GM21423 (cell line): Measurements from ENCODE around the gene UPF3B.
A peak's percentile ranks its signal among the peaks of the same experiment; 100 is the strongest.
"Not testable (repeated sequence)": the region's sequence is repeated elsewhere in the genome, so short reads cannot be mapped to it uniquely, and the experiment has no call there.

Source experiments
- ATAC-seq: cut with Tn5 transposase; IDR thresholded peaks from one replicate; pipeline ENCODE4 v1.9.1; 2021; ENCODE audit warnings: mild to moderate bottlenecking, moderate library complexity; ENCODE audit not compliant: unreplicated experiment

UPF3B gene

DNA sequence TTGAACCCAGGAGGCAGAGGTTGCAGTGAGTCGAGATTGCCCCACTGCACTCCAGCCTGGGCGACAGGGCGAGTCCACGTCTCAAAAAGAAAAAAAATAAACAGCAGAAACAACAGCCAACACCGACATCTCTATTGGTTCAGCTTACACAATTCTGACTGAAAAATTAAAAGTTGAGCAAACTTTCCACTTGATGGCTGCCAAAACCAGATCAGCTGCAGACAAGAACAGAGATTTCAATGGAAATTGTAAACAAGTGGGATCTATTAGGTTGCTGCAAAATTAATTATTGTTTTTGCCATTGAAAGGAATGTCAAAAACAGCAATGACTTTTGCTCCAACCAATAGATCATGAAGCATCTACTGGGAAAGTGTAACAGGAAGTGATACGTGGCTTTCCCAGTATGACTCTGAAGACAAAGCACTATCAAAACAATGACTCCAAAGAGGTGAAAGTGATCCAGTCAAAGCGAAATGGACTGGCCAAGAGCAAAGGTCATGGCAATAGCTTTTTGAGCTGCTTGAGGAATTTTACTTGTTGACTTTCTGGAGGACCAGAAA is 26.3 kb downstream of the UPF3B start:
- ATAC-seq = no peak

DNA sequence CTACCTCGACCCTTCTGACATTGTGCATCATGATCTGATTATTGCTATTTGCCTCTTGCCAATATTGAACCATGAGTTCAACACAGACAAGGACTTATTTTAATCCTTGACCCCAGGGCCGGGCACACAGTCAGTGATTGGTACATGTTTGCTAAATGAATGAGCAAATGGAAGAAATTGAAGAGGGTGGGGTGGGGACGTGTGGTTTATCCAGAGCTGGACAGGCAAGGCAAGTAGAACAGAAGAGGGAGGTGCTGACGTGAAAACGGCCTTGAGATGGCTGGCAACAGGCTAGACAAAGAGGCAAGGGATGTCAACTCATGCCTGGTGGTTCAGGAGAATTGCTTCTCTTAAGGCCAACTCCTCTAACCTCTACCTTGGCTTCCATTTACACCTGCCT is 28.5 kb downstream of the UPF3B start:
- ATAC-seq = not testable (repeated sequence)

DNA sequence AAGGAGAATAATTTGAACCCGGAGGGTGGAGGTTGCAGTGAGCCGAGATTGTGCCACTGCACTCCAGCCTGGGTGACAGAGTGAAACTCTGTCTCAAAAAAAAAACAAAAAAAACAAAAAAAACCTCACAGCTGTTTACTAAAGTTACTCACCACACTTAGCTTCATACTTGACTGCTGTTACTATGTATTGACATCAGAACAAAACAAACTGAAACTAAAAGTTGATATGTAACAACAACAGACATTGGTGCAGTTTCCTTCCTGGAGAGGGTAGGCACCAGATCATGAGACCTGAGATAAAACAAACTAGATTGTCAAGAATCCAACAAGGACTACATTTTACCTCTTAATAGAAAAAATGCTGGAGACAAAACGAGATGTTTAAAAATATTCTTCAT is 31.1 kb downstream of the UPF3B start:
- peak; percentile 98 for ATAC-seq

DNA sequence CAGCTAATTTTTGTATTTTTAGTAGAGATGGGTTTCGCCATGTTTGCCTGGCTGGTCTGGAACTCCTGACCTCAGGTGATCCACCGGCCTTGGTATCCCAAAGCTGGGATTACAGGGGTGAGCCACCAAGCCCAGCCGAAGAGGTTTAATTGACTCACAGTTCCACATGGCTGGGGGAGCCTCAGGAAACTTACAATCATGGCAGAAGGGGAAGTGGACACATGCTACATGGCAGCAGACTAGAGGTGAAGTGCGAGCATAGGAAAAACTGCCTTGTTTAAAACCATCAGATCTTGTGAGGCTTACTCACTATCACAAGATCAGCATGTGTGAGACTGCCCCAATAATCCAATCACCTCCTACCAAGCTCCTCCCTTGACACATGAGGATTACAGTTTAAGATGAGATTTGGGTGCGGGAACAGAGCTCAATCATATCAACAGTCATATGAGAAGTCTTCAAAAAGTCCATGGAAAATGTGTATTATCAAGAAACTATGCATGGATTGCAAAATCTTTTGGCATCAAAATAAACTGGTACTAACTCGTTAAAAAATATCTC is 35.6 kb downstream of the UPF3B start:
- ATAC-seq = no peak

- no peak for ATAC-seq
Observed at GRCh38 chrX:119816300-119816699, 36.5 kb downstream of the UPF3B start.

- no peak for ATAC-seq
Observed at GRCh38 chrX:119809185-119809666, 43.5 kb downstream of the UPF3B start.

DNA sequence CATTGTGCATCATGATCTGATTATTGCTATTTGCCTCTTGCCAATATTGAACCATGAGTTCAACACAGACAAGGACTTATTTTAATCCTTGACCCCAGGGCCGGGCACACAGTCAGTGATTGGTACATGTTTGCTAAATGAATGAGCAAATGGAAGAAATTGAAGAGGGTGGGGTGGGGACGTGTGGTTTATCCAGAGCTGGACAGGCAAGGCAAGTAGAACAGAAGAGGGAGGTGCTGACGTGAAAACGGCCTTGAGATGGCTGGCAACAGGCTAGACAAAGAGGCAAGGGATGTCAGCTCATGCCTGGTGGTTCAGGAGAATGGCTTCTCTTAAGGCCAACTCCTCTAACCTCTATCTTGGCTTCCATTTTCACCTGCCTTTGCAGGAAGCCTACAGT is 44.3 kb downstream of the UPF3B start:
- ATAC-seq = not testable (repeated sequence)

DNA sequence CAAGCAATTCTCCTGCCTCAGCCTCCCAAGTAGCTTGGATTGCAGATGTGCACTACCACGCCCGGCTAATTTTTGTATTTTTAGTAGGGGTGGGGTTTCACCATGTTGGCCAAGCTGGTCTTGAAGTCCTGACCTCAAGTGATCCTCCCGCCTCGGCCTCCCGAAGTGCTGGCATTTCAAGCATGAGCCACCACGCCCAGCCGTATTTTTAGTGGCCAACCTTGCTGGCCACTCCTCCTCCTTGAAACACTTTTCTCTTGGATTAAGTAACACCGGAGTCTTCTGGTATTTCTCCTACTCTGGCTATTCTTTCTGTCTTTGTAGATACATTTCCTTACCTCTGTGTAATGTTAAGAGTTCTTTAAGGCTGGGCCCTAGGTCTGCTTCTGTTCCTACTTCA is 50.2 kb downstream of the UPF3B start:
- ATAC-seq = no peak

DNA sequence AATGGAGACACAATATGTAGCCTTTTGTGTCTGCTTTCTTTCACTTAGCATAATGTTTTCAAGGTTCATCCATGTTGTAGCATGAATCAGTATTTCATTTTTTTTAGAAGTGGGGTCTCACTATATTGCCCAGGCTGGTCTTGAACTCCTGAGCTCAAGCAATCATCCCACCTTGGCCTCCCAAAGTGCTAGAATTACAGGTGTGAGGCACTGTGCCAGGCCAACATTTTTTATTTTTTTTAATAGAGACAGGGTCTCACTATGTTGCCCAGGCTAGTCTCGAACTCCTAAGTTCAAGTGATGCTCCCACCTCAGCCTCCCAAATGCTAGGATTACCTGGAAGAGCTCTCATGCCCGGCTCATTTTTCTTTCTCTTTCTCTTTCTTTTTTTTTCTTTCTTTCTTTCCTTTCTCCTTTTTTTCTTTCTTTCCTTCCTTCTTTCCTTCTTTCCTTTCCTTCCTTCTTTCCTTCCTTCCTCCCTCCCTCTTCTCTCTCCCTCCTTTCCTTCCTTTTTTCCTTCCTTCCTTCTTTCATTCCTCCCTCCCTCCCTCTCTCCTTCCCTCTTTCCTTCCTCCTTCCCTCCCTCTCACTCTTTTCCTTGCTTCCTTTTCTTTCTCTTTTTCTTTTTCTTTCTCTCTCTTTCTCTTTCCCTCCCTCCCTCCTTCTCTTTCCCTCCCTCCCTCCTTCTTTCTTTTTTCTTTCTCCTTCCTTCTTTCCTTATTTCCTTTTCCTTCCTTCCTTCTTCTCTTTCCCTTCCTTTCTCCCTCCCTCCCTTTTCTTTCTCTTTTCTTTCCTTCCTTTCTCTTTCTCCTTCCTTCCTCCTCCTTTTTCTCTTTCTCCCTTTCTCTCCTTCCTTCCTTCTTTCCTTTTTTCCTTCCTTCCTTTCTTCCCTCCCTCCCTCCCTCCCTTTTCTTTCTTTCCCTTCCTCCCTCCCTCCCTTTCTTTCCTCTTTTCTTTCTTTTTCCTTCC is 51.2 kb downstream of the UPF3B start:
- no peak for ATAC-seq

DNA sequence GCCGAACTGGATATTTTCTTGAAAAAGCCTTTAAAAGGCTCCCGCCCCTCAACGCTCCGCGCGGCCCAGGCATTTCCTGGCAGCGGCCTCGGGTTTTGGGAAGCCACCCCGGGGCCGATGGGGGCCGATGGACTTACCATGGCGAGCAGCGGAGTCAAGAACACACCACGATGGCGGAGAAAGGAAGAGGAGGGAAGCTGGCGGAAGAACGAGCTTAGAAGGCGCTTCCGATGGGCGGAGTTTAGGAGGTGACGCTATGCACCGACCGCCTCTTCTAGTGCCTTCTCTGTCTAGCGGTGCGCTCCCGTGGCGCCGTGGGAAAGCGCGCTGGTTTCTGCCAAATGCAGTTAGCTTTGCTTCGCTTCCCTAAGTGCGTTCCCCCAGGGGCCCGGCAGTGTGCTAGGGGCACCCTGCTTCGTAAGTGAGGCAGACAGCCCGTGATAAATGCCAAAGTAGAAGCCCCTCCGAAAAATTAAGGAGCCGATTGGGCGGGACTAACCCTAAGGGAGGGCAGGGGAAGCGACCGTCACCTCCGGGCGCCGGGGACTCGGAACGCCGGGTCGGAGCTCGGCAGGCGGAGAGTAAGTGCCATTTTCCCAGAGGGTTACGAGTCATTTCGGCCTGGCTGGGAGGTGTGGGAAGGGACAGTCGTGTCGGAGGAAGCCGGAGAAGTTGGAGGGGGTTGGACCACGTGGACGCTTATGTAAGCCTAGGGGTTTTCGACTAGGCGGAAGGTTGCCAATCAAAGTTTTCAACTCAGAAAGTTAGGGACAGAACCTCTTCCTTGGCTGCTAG is 61.1 kb downstream of the UPF3B start, which contains the start of gene RPL39:
TSS of gene RPL39 (minus strand) at position 194 of the 795 bp plus-strand sequence. CDS start at position 140, 54 bp downstream.
- peak; percentile 95 for ATAC-seq

- ATAC-seq = peak; percentile 19
Observed at GRCh38 chrX:119790977-119791436, 61.8 kb downstream of the UPF3B start.

DNA sequence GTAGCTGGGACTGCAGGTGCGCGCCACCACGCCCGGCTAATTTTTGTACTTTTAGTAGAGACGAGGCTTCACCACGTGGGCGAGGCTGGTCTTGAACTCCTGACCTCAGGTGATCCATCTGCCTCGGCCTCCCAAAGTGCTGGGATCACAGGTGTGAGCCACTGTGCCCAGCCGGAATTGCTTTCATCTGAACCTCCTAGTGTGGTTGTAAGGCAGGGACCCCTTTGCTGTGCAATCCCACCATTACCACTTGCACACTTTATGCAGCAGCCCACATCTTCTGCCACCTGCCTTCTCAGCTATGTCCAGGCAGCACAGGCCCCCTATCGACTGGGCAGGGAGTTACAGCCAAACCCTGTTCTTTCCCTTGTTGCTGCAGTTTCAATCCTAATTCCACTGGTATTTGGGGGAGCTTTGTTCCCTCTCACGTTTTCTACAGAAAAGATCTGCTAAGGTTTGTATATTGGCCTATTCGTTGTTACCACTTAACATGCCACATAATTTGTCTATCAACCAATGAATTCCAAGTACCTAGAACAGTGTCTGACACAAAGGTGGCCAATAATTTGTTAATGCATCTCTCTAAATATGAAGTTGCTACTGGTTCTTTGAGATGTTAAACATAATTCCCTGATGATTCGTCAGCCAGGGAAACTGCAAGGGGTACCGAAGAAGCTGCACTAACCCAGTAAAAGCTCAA is 67.9 kb downstream of the UPF3B start:
- ATAC-seq = no peak
